ENCODE results near the gene DAB2IP.

The DAB2IP gene

GRCh38 chr9:121767171-121767769 lies 115.8 kb downstream of the DAB2IP start:
- no peak for DNase-seq

GRCh38 chr9:121768416-121769015 lies 117.1 kb downstream of the DAB2IP start:
- DNase-seq: no peak

- DNase-seq: no peak
Measured at GRCh38 chr9:121769939-121770338, 118.5 kb downstream of the DAB2IP start.

GRCh38 chr9:121770415-121771273 lies 119.2 kb downstream of the DAB2IP start:
- DNase-seq: no peak

- no peak for DNase-seq
Measured at GRCh38 chr9:121771418-121771817, 120.0 kb downstream of the DAB2IP start.

- DNase-seq: no peak
Measured at GRCh38 chr9:121771851-121772599, 120.6 kb downstream of the DAB2IP start.

- no peak for DNase-seq
Measured at GRCh38 chr9:121772600-121773285, 121.3 kb downstream of the DAB2IP start.

- no peak for DNase-seq
Measured at GRCh38 chr9:121773286-121773953, 122.0 kb downstream of the DAB2IP start.

GRCh38 chr9:121773954-121774714 lies 122.7 kb downstream of the DAB2IP start:
- DNase-seq: no peak

- no peak for DNase-seq
Measured at GRCh38 chr9:121774715-121775613, 123.5 kb downstream of the DAB2IP start.

GRCh38 chr9:121776001-121776738 lies 124.7 kb downstream of the DAB2IP start:
- no peak for DNase-seq

- DNase-seq: no peak
Measured at GRCh38 chr9:121776739-121777637, 125.6 kb downstream of the DAB2IP start.

- no peak for DNase-seq
Measured at GRCh38 chr9:121778252-121779225, 127.1 kb downstream of the DAB2IP start.

GRCh38 chr9:121779381-121780117 lies 128.1 kb downstream of the DAB2IP start:
- DNase-seq: no peak

GRCh38 chr9:121780177-121781040 lies 129.0 kb downstream of the DAB2IP start:
- DNase-seq: no peak

Data from activated CD4-positive, alpha-beta T cell treated with anti-CD3 and anti-CD28 coated beads for 1 hour (primary cell).